ENCODE data around the gene PDE6G.

PDE6G gene

GRCh38 chr17:81685108-81685507 lies 28.8 kb upstream of the PDE6G start:
- H3K4me3 ChIP-seq (replicated peaks; ENCODE audit: insufficient read depth, low read length) = peak overlapping the region; percentile 75

GRCh38 chr17:81684442-81684911 lies 28.1 kb upstream of the PDE6G start:
- no peaks in the 10 kb centered on the region for H3K27me3 ChIP-seq (ENCODE audit: insufficient read depth, poor library complexity, severe bottlenecking)
- H3K27ac ChIP-seq (replicated peaks) = peak overlapping the region; percentile 84
- TF ChIP-seq POLR2AphosphoS5 (IDR thresholded peaks at IDR 0.05; ENCODE audit: low read depth) = no peak
- H3K4me3 ChIP-seq (replicated peaks; ENCODE audit: insufficient read depth, low read length) = peak overlapping the region; percentile 75
- no peak for DNase-seq (ENCODE audit: low read depth in 1 of 2, low spot score in 1 of 2)

More at GRCh38 chr17:81685108-81685507, 28.8 kb upstream of the PDE6G start:
- Histone ChIP-seq H3K27ac (replicated peaks) (peak overlapping the region; percentile 84), H3K27me3 (ENCODE audit: insufficient read depth, poor library complexity, severe bottlenecking) (no peaks in the 10 kb centered on the region)
- no peak for DNase-seq (ENCODE audit: low read depth in 1 of 2, low spot score in 1 of 2)
- TF ChIP-seq GABPA (IDR thresholded peaks at IDR 0.05; ENCODE audit: low read depth) = no peak

- H3K27me3 ChIP-seq (ENCODE audit: insufficient read depth, poor library complexity, severe bottlenecking) = no peaks in the 10 kb centered on the region
Observed at GRCh38 chr17:81683584-81684441, 27.5 kb upstream of the PDE6G start, which contains the start of the genes ARL16 and HGS. TSS of gene ARL16 (minus strand) at chr17:81683797. CDS start at chr17:81683753, 44 bp downstream. TSS of gene HGS (plus strand) at chr17:81684011. CDS start at chr17:81684067, 56 bp downstream.

GRCh38 chr17:81683208-81683583 lies 26.9 kb upstream of the PDE6G start:
- peak overlapping the region; percentile 84 for H3K27ac ChIP-seq (replicated peaks)
- no peak for DNase-seq (ENCODE audit: low read depth in 1 of 2, low spot score in 1 of 2)
- no peaks in the 10 kb centered on the region for H3K27me3 ChIP-seq (ENCODE audit: insufficient read depth, poor library complexity, severe bottlenecking)
- peak overlapping the region; percentile 97 for H3K4me3 ChIP-seq (replicated peaks; ENCODE audit: insufficient read depth, low read length)
- TF ChIP-seq REST (IDR thresholded peaks at IDR 0.05; ENCODE audit: insufficient replicate concordance, low read depth) = no peak
- no peak for TF ChIP-seq CTCF (IDR thresholded peaks at IDR 0.05; ENCODE audit: insufficient read depth, low read length)
- peak; percentile 58; the same call in 1 of the 2 replicates for TF ChIP-seq SPI1 (IDR thresholded peaks at IDR 0.05; ENCODE audit: borderline replicate concordance, low read depth)
- TF ChIP-seq POLR2AphosphoS5 (IDR thresholded peaks at IDR 0.05; ENCODE audit: low read depth) = no peak
- no peak for TF ChIP-seq GABPA (IDR thresholded peaks at IDR 0.05; ENCODE audit: low read depth)

More at GRCh38 chr17:81683584-81684441, 27.5 kb upstream of the PDE6G start, which contains the start of the genes ARL16 and HGS:
- H3K4me3 ChIP-seq (replicated peaks; ENCODE audit: insufficient read depth, low read length) = peak within 1 kb of the TSS; percentile 97
- DNase-seq (ENCODE audit: low read depth in 1 of 2, low spot score in 1 of 2) = peak; percentile 98 to 99
- peak within 1 kb of the TSS; percentile 84 for H3K27ac ChIP-seq (replicated peaks)
- TF ChIP-seq REST (IDR thresholded peaks at IDR 0.05; ENCODE audit: insufficient replicate concordance, low read depth) = no peak
- TF ChIP-seq SPI1 (IDR thresholded peaks at IDR 0.05; ENCODE audit: borderline replicate concordance, low read depth) = peak; percentile 81
- TF ChIP-seq CTCF (IDR thresholded peaks at IDR 0.05; ENCODE audit: insufficient read depth, low read length) = no peak
- peak; percentile 9; the same call in 1 of the 2 replicates for TF ChIP-seq POLR2AphosphoS5 (IDR thresholded peaks at IDR 0.05; ENCODE audit: low read depth)
- peak; percentile 80 for TF ChIP-seq GABPA (IDR thresholded peaks at IDR 0.05; ENCODE audit: low read depth)

All from HL-60 (cell line).